Measurements from ENCODE around the gene ARHGEF17. TPM values are rescaled to one million over a fixed set of nuclear protein-coding genes. Genes with fewer than 3 reads are reported as not detected.
A peak's percentile ranks its signal among the peaks of the same experiment; 100 is the strongest.

ARHGEF17 gene
- total RNA-seq, 3 donors from 2014 or later, result 7.6 to 75.8 (median 13.6) TPM

- no peaks in the 10 kb centered on the region for H3K9me3 ChIP-seq
- ATAC-seq, result no peak
- no peaks in the 10 kb centered on the region for H3K36me3 ChIP-seq (ENCODE audit: low read depth)
- no peak for DNase-seq
- peaks cover 16% of the 10 kb centered on the region for H3K4me1 ChIP-seq (ENCODE audit: low read depth)
- TF ChIP-seq CTCF (IDR thresholded peaks at IDR 0.05), result no peak
- no peak overlapping the region for H3K4me3 ChIP-seq
- intact Hi-C loops (cut with DNase I, micrococcal nuclease), result no loop called here
Measured at GRCh38 chr11:73324665-73325035, 16.6 kb downstream of the ARHGEF17 start.

GRCh38 chr11:73325036-73325981, 17.2 kb downstream of the ARHGEF17 start:
- no peaks in the 10 kb centered on the region for H3K9me3 ChIP-seq
- intact Hi-C loops (cut with DNase I, micrococcal nuclease), result no loop called here
- peaks cover 16% of the 10 kb centered on the region for H3K4me1 ChIP-seq (ENCODE audit: low read depth)
- DNase-seq (no peak), ATAC-seq (peak; percentile 14)
- no peak overlapping the region for H3K4me3 ChIP-seq
- TF ChIP-seq CTCF (IDR thresholded peaks at IDR 0.05), result no peak
- H3K36me3 ChIP-seq (ENCODE audit: low read depth), result no peaks in the 10 kb centered on the region

GRCh38 chr11:73326929-73327811, 19.1 kb downstream of the ARHGEF17 start:
- H3K4me1 ChIP-seq (ENCODE audit: low read depth), result peaks cover 15% of the 10 kb centered on the region
- H3K36me3 ChIP-seq (ENCODE audit: low read depth), result no peaks in the 10 kb centered on the region
- intact Hi-C loops (cut with DNase I, micrococcal nuclease), result no loop called here
- no peak overlapping the region for H3K4me3 ChIP-seq
- ATAC-seq (peak; percentile 11), DNase-seq (no peak)
- H3K9me3 ChIP-seq, result no peaks in the 10 kb centered on the region
- no peak for TF ChIP-seq CTCF (IDR thresholded peaks at IDR 0.05)

GRCh38 chr11:73327812-73328364, 19.8 kb downstream of the ARHGEF17 start:
- no peak overlapping the region for H3K4me3 ChIP-seq
- H3K9me3 ChIP-seq, result no peaks in the 10 kb centered on the region
- intact Hi-C loops (cut with DNase I, micrococcal nuclease), result no loop called here
- peaks cover 15% of the 10 kb centered on the region for H3K4me1 ChIP-seq (ENCODE audit: low read depth)
- no peak for DNase-seq
- no peak for TF ChIP-seq CTCF (IDR thresholded peaks at IDR 0.05)
- no peaks in the 10 kb centered on the region for H3K36me3 ChIP-seq (ENCODE audit: low read depth)
- no peak for ATAC-seq

GRCh38 chr11:73330569-73331093, 22.6 kb downstream of the ARHGEF17 start:
- intact Hi-C loops (cut with DNase I, micrococcal nuclease), result no loop called here
- TF ChIP-seq CTCF (IDR thresholded peaks at IDR 0.05), result no peak
- H3K4me3 ChIP-seq, result no peak overlapping the region
- no peaks in the 10 kb centered on the region for H3K9me3 ChIP-seq
- ATAC-seq, result no peak
- H3K36me3 ChIP-seq (ENCODE audit: low read depth), result no peaks in the 10 kb centered on the region
- no peak for DNase-seq
- peaks cover 4% of the 10 kb centered on the region for H3K4me1 ChIP-seq (ENCODE audit: low read depth)
